H9 (cell line): ENCODE measurements around the gene CDH24. TPM values are rescaled to one million over a fixed set of nuclear protein-coding genes. Genes with fewer than 3 reads are reported as not detected.

Experiments used
- DNase-seq: peaks from one replicate; pipeline ENCODE4 v3.0.0-alpha.2; 2017
- H2AFZ ChIP-seq: one replicate; pipeline ENCODE4 v1.6.1; 2013; ENCODE audit warnings: mild to moderate bottlenecking, low read length, control low read depth, moderate library complexity
- H2AK5ac ChIP-seq: 2 replicates; pipeline ENCODE4 v1.6.1; 2013; ENCODE audit warnings: low read length, control low read depth, mixed read lengths; ENCODE audit not compliant: insufficient read length
- H2BK120ac ChIP-seq: one replicate; pipeline ENCODE4 v1.6.1; 2013; ENCODE audit warnings: low read depth, mild to moderate bottlenecking, low read length, control low read depth, inconsistent platforms; ENCODE audit not compliant: poor library complexity, severe bottlenecking
- H2BK12ac ChIP-seq: 2 replicates; pipeline ENCODE4 v1.6.1; 2013; ENCODE audit warnings: low read length, control low read depth, mixed read lengths, low read depth; ENCODE audit not compliant: insufficient read length
- H2BK15ac ChIP-seq: 2 replicates; pipeline ENCODE4 v1.6.1; 2013; ENCODE audit warnings: low read depth, low read length, control low read depth
- H2BK20ac ChIP-seq: one replicate; pipeline ENCODE4 v1.6.1; 2013; ENCODE audit warnings: low read depth, mild to moderate bottlenecking, low read length, control low read depth, inconsistent platforms; ENCODE audit not compliant: poor library complexity, severe bottlenecking
- H2BK5ac ChIP-seq: 2 replicates; pipeline ENCODE4 v1.6.1; 2013; ENCODE audit warnings: low read length, control low read depth, mixed read lengths; ENCODE audit not compliant: insufficient read length
- H3K14ac ChIP-seq: 2 replicates; pipeline ENCODE4 v1.6.1; 2013; ENCODE audit warnings: low read length, control low read depth; ENCODE audit not compliant: insufficient read depth
- H3K18ac ChIP-seq: 2 replicates; pipeline ENCODE4 v1.6.1; 2013; ENCODE audit warnings: low read depth, mild to moderate bottlenecking, mixed read lengths, low read length, control low read depth; ENCODE audit not compliant: insufficient read length
- H3K23ac ChIP-seq: 2 replicates; pipeline ENCODE4 v1.6.1; 2013; ENCODE audit warnings: low read length, control low read depth, mixed read lengths, low read depth; ENCODE audit not compliant: insufficient read length
- H3K23me2 ChIP-seq: 2 replicates; pipeline ENCODE4 v1.6.1; 2013; ENCODE audit warnings: low read depth, mild to moderate bottlenecking, mixed read lengths, low read length, control low read depth; ENCODE audit not compliant: insufficient read length, poor library complexity, severe bottlenecking
- H3K27ac ChIP-seq: 2 replicates; pipeline ENCODE4 v1.5.1; 2013; ENCODE audit warnings: low read length, control low read depth, mixed read lengths, low read depth; ENCODE audit not compliant: insufficient read length
- H3K27me3 ChIP-seq: 2 replicates; pipeline ENCODE4 v1.6.1; 2013; ENCODE audit warnings: low read length, control low read depth, inconsistent platforms; ENCODE audit not compliant: insufficient read depth
- H3K4ac ChIP-seq: 2 replicates; pipeline ENCODE4 v1.6.1; 2013; ENCODE audit warnings: low read depth, mild to moderate bottlenecking, control low read depth, inconsistent platforms, low read length, moderate library complexity
- H3K4me1 ChIP-seq: 2 replicates; pipeline ENCODE4 v1.6.1; 2013; ENCODE audit warnings: low read length, control low read depth, inconsistent platforms; ENCODE audit not compliant: insufficient read depth
- H3K4me2 ChIP-seq: 2 replicates; pipeline ENCODE4 v1.6.1; 2013; ENCODE audit warnings: low read length, control low read depth, mixed read lengths; ENCODE audit not compliant: insufficient read length, insufficient read depth
- H3K56ac ChIP-seq: 2 replicates; pipeline ENCODE4 v1.6.1; 2013; ENCODE audit warnings: low read depth, mild to moderate bottlenecking, mixed read lengths, low read length, control low read depth; ENCODE audit not compliant: insufficient read length
- H3K79me1 ChIP-seq: 2 replicates; pipeline ENCODE4 v1.6.1; 2013; ENCODE audit warnings: low read depth, mild to moderate bottlenecking, moderate library complexity, low read length, control low read depth, inconsistent platforms; ENCODE audit not compliant: insufficient read depth, poor library complexity, severe bottlenecking
- H3K79me2 ChIP-seq: 2 replicates; pipeline ENCODE4 v1.6.1; 2013; ENCODE audit warnings: low read length, control low read depth, inconsistent platforms; ENCODE audit not compliant: insufficient read depth
- H3K9ac ChIP-seq: 2 replicates; pipeline ENCODE4 v1.6.1; 2013; ENCODE audit warnings: low read length, control low read depth, mixed read lengths; ENCODE audit not compliant: insufficient read length; ENCODE audit errors: extremely low read depth
- H3K9me3 ChIP-seq: one replicate; pipeline ENCODE4 v1.6.1; 2013; ENCODE audit warnings: low read depth, low read length, inconsistent platforms; ENCODE audit not compliant: control insufficient read depth
- H3T11ph ChIP-seq: one replicate; pipeline ENCODE4 v1.6.1; 2013; ENCODE audit warnings: mild to moderate bottlenecking, low read length, control low read depth, inconsistent platforms
- H4K20me1 ChIP-seq: one replicate; pipeline ENCODE4 v1.6.1; 2013; ENCODE audit not compliant: control insufficient read depth, insufficient read length, insufficient read depth
- H4K5ac ChIP-seq: 2 replicates; pipeline ENCODE4 v1.6.1; 2013; ENCODE audit warnings: low read depth, mild to moderate bottlenecking, mixed read lengths, low read length, control low read depth; ENCODE audit not compliant: insufficient read length
- H4K8ac ChIP-seq: replicated peaks from 2 replicates; pipeline ENCODE4 v1.6.1; 2013; ENCODE audit warnings: low read length, control low read depth, mixed read lengths, low read depth; ENCODE audit not compliant: insufficient read length
- H4K91ac ChIP-seq: 2 replicates; pipeline ENCODE4 v1.6.1; 2013; ENCODE audit warnings: low read depth, mild to moderate bottlenecking, moderate library complexity, mixed read lengths, low read length, control low read depth; ENCODE audit not compliant: insufficient read length
- H3K27ac Mint-ChIP-seq, 3 experiments: 2 replicates in 2 of 3; 3 replicates in 1 of 3; pipeline ENCODE4 v1.8.0; 2020 to 2021; ENCODE audit warnings: mixed read lengths in 3 of 3, mild to moderate bottlenecking in 1 of 3, moderate library complexity in 1 of 3
- H3K27me3 Mint-ChIP-seq: 2 replicates; pipeline ENCODE4 v1.8.0; 2021; ENCODE audit warnings: low read depth, mild to moderate bottlenecking, moderate library complexity, mixed read lengths
- H3K36me3 Mint-ChIP-seq, 3 experiments: 2 replicates in 2 of 3; 3 replicates in 1 of 3; pipeline ENCODE4 v1.8.0; 2020 to 2021; ENCODE audit warnings: low read depth in 3 of 3, mixed read lengths in 3 of 3; ENCODE audit not compliant: insufficient read depth in 1 of 3
- H3K4me1 Mint-ChIP-seq, 2 experiments: 2 replicates each; pipeline ENCODE4 v1.8.0; 2020; ENCODE audit warnings: mixed read lengths in 2 of 2
- H3K4me3 Mint-ChIP-seq, 2 experiments: 2 replicates in 1 of 2; 3 replicates in 1 of 2; pipeline ENCODE4 v1.8.0; 2020 to 2021; ENCODE audit warnings: mild to moderate bottlenecking in 2 of 2, mixed read lengths in 2 of 2, moderate library complexity in 1 of 2
- H3K9me3 Mint-ChIP-seq, 2 experiments: 2 replicates in 1 of 2; 3 replicates in 1 of 2; pipeline ENCODE4 v1.8.0; 2020; ENCODE audit warnings: mild to moderate bottlenecking in 2 of 2, mixed read lengths in 2 of 2, moderate library complexity in 1 of 2
- CTCF ChIP-seq: fragments of 200-600 bp; sonication (generic); conservative IDR thresholded peaks from 3 replicates; pipeline ENCODE4 v1.8.0; 2021; ENCODE audit warnings: antibody characterized with exemption, mild to moderate bottlenecking
- WGBS: extraction: QIAGEN DNeasy Blood & Tissue Kit; methylation state at CpG from one replicate; pipeline ENCODE4 v1.1.7; 2013; ENCODE audit warnings: missing lambda C conversion rate, low lambda C conversion rate, mixed read lengths; ENCODE audit not compliant: insufficient read length; ENCODE audit errors: extremely low coverage; 5-methylcytosine and 5-hydroxymethylcytosine counted together
- total RNA-seq: library from RNA; stranded (reverse); gene quantifications from 2 replicates; pipeline ENCODE4 v1.2.1, GENCODE V29; 2021

CDH24 gene
- total RNA-seq, 1 experiment from 2014 or later = 16.7 TPM

- H3K27ac Mint-ChIP-seq = no peak overlapping the region
- H3K27ac ChIP-seq = no peak overlapping the region
These were observed 22.4 kb upstream of the CDH24 start for GRCh38 chr14:23079716-23080115.

More at GRCh38 chr14:23079716-23080115, 22.4 kb upstream of the CDH24 start:
- H2AFZ ChIP-seq = no peak overlapping the region
- H3K4ac ChIP-seq = no peak overlapping the region
- no peak overlapping the region for H3K56ac ChIP-seq
- no peak overlapping the region for H3K4me2 ChIP-seq
- H2BK20ac ChIP-seq = no peak overlapping the region
- no peak overlapping the region for H2BK12ac ChIP-seq
- peaks cover 54 to 93% (median 85%) of the 10 kb centered on the region in 3 experiments; a peak in 6 of 7 replicates for H3K36me3 Mint-ChIP-seq
- H2BK5ac ChIP-seq = no peak overlapping the region
- H2BK120ac ChIP-seq = no peak overlapping the region
- no peak overlapping the region for H3K4me3 Mint-ChIP-seq
- no peaks in the 10 kb centered on the region for H3K9me3 ChIP-seq
- no peak overlapping the region for H4K91ac ChIP-seq
- H3K9me3 Mint-ChIP-seq = no peaks in the 10 kb centered on the region; a peak in 1 of 5 replicates
- H3K79me1 ChIP-seq = no peaks in the 10 kb centered on the region
- H3K27me3 Mint-ChIP-seq = no peaks in the 10 kb centered on the region
- H4K5ac ChIP-seq = no peak overlapping the region
- no peaks in the 10 kb centered on the region for H3K4me1 Mint-ChIP-seq
- no peaks in the 10 kb centered on the region for H3K27me3 ChIP-seq
- H4K8ac ChIP-seq = no peak overlapping the region
- no peak for TF ChIP-seq CTCF
- H3K4me1 ChIP-seq = no peaks in the 10 kb centered on the region
- no peak overlapping the region for H3T11ph ChIP-seq
- H2AK5ac ChIP-seq = no peak overlapping the region
- H3K14ac ChIP-seq = no peak overlapping the region
- no peaks in the 10 kb centered on the region for H3K23me2 ChIP-seq
- no peak overlapping the region for H3K9ac ChIP-seq
- no CpG with 5 or more reads among the region's 2 CpGs for WGBS
- H3K18ac ChIP-seq = no peak overlapping the region
- H2BK15ac ChIP-seq = no peak overlapping the region
- H3K23ac ChIP-seq = no peak overlapping the region
- H3K79me2 ChIP-seq = no peaks in the 10 kb centered on the region
- H4K20me1 ChIP-seq = no peaks in the 10 kb centered on the region
- DNase-seq = no peak
